ENCODE data around the gene ABCC9.

ABCC9 gene

GRCh38 chr12:21769307-21769706 lies 171.9 kb downstream of the ABCC9 start:
- DNase-seq: no peak

- DNase-seq: no peak
Observed at GRCh38 chr12:21766403-21766802, 174.8 kb downstream of the ABCC9 start.

GRCh38 chr12:21764950-21765349 lies 176.3 kb downstream of the ABCC9 start:
- DNase-seq: no peak

GRCh38 chr12:21764065-21764464 lies 177.2 kb downstream of the ABCC9 start:
- no peak for DNase-seq

- no peak for DNase-seq
Observed at GRCh38 chr12:21763531-21763930, 177.7 kb downstream of the ABCC9 start.

GRCh38 chr12:21759737-21760136 lies 181.5 kb downstream of the ABCC9 start:
- no peak for DNase-seq

- DNase-seq: no peak
Observed at GRCh38 chr12:21757735-21758134, 183.5 kb downstream of the ABCC9 start.

- DNase-seq: no peak
Observed at GRCh38 chr12:21756699-21757098, 184.5 kb downstream of the ABCC9 start.

GRCh38 chr12:21751517-21751916 lies 189.7 kb downstream of the ABCC9 start:
- DNase-seq: no peak

Measured in KG1 (cell line).